ENCODE data around the gene ABHD12.

Gene ABHD12

GRCh38 chr20:25278636-25279361 is 111.8 kb downstream of the ABHD12 start (continued):
- no peak for TF ChIP-seq ISL1 (CRISPR knock-in tag; IDR thresholded peaks at IDR 0.05)

DNA sequence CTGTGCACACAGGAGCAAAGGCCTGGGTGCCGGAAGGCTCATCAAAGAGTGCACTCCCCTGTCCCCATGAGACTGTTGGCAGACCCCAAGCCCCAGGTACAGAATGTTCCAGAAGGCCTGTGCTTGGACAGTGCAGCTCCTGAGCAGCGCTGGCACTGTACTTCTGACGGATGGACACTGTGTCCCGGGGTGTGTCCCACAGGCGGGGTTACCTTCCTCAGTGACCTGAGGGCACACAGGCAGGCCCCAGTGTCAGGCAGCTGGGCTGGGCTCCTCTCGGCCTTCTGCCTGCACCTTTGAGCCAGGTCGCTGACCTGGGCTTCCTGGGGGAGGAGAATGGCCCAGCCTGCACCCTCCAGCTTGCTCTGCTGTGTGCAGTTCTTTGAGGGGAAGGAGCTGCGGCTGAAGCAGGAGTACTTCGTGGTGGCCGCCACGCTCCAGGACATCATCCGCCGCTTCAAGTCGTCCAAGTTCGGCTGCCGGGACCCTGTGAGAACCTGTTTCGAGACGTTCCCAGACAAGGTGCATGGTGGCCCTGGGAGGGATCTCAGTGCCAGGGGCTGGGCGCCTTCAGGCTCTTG is 112.6 kb downstream of the ABHD12 start:
- TF ChIP-seq ARNTL (CRISPR knock-in tag; IDR thresholded peaks at IDR 0.05; ENCODE audit: borderline replicate concordance, low read depth) (no peak), ZFP30 (CRISPR knock-in tag; IDR thresholded peaks at IDR 0.05) (no peak), PPARA (CRISPR knock-in tag; IDR thresholded peaks at IDR 0.05; ENCODE audit: borderline replicate concordance) (no peak)
- ATAC-seq, result no peak

- ATAC-seq, result no peak
- TF ChIP-seq GLIS3 (CRISPR knock-in tag; IDR thresholded peaks at IDR 0.05) (no peak), ZNF565 (CRISPR knock-in tag; conservative IDR thresholded peaks at IDR 0.05; ENCODE audit: low read depth) (no peak), ARNTL (CRISPR knock-in tag; IDR thresholded peaks at IDR 0.05; ENCODE audit: borderline replicate concordance, low read depth) (no peak), SNAI2 (CRISPR knock-in tag; IDR thresholded peaks at IDR 0.05) (no peak), RARB (CRISPR knock-in tag; IDR thresholded peaks at IDR 0.05) (no peak), OSR1 (CRISPR knock-in tag; IDR thresholded peaks at IDR 0.05) (no peak), TOX (CRISPR knock-in tag; IDR thresholded peaks at IDR 0.05; ENCODE audit: borderline replicate concordance) (no peak)
- TF ChIP-seq, protein P1, sequence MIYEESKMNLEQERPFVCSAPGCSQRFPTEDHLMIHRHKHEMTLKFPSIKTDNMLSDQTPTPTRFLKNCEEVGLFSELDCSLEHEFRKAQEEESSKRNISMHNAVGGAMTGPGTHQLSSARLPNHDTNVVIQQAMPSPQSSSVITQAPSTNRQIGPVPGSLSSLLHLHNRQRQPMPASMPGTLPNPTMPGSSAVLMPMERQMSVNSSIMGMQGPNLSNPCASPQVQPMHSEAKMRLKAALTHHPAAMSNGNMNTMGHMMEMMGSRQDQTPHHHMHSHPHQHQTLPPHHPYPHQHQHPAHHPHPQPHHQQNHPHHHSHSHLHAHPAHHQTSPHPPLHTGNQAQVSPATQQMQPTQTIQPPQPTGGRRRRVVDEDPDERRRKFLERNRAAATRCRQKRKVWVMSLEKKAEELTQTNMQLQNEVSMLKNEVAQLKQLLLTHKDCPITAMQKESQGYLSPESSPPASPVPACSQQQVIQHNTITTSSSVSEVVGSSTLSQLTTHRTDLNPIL (CRISPR knock-in tag; IDR thresholded peaks at IDR 0.05; ENCODE audit: low read depth), result no peak
- TF ChIP-seq, protein P2, sequence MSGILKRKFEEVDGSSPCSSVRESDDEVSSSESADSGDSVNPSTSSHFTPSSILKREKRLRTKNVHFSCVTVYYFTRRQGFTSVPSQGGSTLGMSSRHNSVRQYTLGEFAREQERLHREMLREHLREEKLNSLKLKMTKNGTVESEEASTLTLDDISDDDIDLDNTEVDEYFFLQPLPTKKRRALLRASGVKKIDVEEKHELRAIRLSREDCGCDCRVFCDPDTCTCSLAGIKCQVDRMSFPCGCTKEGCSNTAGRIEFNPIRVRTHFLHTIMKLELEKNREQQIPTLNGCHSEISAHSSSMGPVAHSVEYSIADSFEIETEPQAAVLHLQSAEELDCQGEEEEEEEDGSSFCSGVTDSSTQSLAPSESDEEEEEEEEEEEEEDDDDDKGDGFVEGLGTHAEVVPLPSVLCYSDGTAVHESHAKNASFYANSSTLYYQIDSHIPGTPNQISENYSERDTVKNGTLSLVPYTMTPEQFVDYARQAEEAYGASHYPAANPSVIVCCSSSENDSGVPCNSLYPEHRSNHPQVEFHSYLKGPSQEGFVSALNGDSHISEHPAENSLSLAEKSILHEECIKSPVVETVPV (CRISPR knock-in tag; IDR thresholded peaks at IDR 0.05), result no peak
- TF ChIP-seq, protein P3, sequence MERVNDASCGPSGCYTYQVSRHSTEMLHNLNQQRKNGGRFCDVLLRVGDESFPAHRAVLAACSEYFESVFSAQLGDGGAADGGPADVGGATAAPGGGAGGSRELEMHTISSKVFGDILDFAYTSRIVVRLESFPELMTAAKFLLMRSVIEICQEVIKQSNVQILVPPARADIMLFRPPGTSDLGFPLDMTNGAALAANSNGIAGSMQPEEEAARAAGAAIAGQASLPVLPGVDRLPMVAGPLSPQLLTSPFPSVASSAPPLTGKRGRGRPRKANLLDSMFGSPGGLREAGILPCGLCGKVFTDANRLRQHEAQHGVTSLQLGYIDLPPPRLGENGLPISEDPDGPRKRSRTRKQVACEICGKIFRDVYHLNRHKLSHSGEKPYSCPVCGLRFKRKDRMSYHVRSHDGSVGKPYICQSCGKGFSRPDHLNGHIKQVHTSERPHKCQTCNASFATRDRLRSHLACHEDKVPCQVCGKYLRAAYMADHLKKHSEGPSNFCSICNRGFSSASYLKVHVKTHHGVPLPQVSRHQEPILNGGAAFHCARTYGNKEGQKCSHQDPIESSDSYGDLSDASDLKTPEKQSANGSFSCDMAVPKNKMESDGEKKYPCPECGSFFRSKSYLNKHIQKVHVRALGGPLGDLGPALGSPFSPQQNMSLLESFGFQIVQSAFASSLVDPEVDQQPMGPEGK (CRISPR knock-in tag; IDR thresholded peaks at IDR 0.05; ENCODE audit: borderline replicate concordance), result no peak
Measured at GRCh38 chr20:25277051-25277801, 113.4 kb downstream of the ABHD12 start.

DNA sequence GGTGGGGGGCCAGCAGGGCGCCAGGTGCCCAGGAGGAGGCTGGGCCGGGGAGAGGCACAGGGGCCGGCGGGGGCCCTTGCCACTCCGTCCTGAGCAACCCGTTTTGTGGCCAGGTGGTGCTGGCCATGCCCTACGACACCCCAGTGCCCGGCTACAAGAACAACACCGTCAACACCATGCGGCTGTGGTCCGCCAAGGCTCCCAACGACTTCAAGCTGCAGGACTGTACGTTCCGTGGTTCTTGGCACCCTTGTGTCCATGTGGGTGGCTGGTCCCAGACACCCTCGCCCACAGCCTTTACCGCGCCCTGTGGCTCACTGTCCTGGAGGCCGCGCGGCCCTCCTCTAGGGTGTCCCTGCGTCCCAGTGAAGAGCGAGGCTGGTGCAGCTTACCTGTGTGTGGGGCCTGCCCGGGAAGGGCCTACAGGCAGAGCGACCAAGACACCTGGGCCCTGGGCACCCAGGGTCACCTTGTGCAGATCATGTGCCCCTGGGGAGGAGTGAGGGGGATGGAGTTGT is 114.0 kb downstream of the ABHD12 start:
- no peak for ATAC-seq
- TF ChIP-seq TCF4 (CRISPR knock-in tag; IDR thresholded peaks at IDR 0.05; ENCODE audit: borderline replicate concordance) (no peak), RARB (CRISPR knock-in tag; IDR thresholded peaks at IDR 0.05) (no peak)
- TF ChIP-seq, protein P4, sequence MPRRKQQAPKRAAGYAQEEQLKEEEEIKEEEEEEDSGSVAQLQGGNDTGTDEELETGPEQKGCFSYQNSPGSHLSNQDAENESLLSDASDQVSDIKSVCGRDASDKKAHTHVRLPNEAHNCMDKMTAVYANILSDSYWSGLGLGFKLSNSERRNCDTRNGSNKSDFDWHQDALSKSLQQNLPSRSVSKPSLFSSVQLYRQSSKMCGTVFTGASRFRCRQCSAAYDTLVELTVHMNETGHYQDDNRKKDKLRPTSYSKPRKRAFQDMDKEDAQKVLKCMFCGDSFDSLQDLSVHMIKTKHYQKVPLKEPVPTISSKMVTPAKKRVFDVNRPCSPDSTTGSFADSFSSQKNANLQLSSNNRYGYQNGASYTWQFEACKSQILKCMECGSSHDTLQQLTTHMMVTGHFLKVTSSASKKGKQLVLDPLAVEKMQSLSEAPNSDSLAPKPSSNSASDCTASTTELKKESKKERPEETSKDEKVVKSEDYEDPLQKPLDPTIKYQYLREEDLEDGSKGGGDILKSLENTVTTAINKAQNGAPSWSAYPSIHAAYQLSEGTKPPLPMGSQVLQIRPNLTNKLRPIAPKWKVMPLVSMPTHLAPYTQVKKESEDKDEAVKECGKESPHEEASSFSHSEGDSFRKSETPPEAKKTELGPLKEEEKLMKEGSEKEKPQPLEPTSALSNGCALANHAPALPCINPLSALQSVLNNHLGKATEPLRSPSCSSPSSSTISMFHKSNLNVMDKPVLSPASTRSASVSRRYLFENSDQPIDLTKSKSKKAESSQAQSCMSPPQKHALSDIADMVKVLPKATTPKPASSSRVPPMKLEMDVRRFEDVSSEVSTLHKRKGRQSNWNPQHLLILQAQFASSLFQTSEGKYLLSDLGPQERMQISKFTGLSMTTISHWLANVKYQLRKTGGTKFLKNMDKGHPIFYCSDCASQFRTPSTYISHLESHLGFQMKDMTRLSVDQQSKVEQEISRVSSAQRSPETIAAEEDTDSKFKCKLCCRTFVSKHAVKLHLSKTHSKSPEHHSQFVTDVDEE (CRISPR knock-in tag; IDR thresholded peaks at IDR 0.05), result no peak
